Progenitor cell of endocrine pancreas (in vitro differentiated cells): ENCODE data around the gene RPL22L1. TPM values are rescaled to one million over a fixed set of nuclear protein-coding genes. Genes with fewer than 3 reads are reported as not detected.
"Not testable (repeated sequence)": the region's sequence is repeated elsewhere in the genome, so short reads cannot be mapped to it uniquely, and the experiment has no call there.

Experiments used
- DNase-seq: peaks from one replicate; pipeline ENCODE4 v3.0.0; 2021; ENCODE audit warnings: low spot score; ENCODE audit not compliant: unreplicated experiment
- H3K27ac Mint-ChIP-seq: 2 replicates; pipeline ENCODE4 v1.8.0; 2021; ENCODE audit warnings: mild to moderate bottlenecking, moderate library complexity, mixed read lengths
- H3K27me3 Mint-ChIP-seq: 2 replicates; pipeline ENCODE4 v1.8.0; 2021; ENCODE audit warnings: mixed read lengths
- H3K36me3 Mint-ChIP-seq: 2 replicates; pipeline ENCODE4 v1.8.0; 2022; ENCODE audit warnings: mixed read lengths; ENCODE audit not compliant: insufficient read depth
- H3K4me1 Mint-ChIP-seq: 2 replicates; pipeline ENCODE4 v1.8.0; 2021; ENCODE audit warnings: low read depth, mixed read lengths
- H3K4me3 Mint-ChIP-seq: 2 replicates; pipeline ENCODE4 v1.8.0; 2021; ENCODE audit warnings: low read depth, mild to moderate bottlenecking, moderate library complexity, mixed read lengths
- H3K9me3 Mint-ChIP-seq: 2 replicates; pipeline ENCODE4 v1.8.0; 2021; ENCODE audit warnings: low read depth, mixed read lengths
- total RNA-seq: library from RNA; stranded (reverse); gene quantifications from 2 replicates; pipeline ENCODE4 v1.2.1, GENCODE V29; 2021
- TF ChIP-seq, protein P1 (sequence below): fragments of 200-600 bp; sonication (generic); IDR thresholded peaks from one replicate; pipeline ENCODE4 v1.5.0; 2021; ENCODE audit warnings: antibody characterized with exemption, mild to moderate bottlenecking; ENCODE audit not compliant: unreplicated experiment

Gene RPL22L1
- total RNA-seq, 1 donor from 2014 or later = 53.8 TPM

DNA sequence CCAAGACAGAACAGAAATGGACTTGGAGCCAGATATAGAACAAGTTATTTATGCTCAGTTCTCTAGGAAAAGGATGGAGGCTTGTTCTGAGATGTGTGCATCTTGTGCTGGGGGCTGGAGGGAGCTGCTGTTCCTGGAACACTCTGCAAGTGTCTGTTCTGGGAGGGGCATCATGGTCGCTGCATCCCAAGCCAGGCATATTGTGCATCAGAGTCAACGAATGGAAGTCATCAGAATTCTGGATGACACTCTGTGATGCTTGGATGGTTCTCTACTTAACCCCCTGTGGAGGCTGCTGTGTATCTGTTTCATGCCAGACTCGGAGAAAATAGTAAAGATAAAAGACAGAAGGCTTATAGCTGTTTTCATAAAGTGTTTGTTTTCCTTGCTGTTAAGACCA, 34.7 kb downstream of the RPL22L1 start:
- DNase-seq = no peak
- Mint-ChIP-seq H3K9me3 (no peaks in the 10 kb centered on the region), H3K4me1 (no peaks in the 10 kb centered on the region), H3K4me3 (no peak overlapping the region), H3K27ac (no peak overlapping the region), H3K36me3 (no peaks in the 10 kb centered on the region), H3K27me3 (no peaks in the 10 kb centered on the region)
- TF ChIP-seq, protein P1, sequence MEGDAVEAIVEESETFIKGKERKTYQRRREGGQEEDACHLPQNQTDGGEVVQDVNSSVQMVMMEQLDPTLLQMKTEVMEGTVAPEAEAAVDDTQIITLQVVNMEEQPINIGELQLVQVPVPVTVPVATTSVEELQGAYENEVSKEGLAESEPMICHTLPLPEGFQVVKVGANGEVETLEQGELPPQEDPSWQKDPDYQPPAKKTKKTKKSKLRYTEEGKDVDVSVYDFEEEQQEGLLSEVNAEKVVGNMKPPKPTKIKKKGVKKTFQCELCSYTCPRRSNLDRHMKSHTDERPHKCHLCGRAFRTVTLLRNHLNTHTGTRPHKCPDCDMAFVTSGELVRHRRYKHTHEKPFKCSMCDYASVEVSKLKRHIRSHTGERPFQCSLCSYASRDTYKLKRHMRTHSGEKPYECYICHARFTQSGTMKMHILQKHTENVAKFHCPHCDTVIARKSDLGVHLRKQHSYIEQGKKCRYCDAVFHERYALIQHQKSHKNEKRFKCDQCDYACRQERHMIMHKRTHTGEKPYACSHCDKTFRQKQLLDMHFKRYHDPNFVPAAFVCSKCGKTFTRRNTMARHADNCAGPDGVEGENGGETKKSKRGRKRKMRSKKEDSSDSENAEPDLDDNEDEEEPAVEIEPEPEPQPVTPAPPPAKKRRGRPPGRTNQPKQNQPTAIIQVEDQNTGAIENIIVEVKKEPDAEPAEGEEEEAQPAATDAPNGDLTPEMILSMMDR = no peak

DNA sequence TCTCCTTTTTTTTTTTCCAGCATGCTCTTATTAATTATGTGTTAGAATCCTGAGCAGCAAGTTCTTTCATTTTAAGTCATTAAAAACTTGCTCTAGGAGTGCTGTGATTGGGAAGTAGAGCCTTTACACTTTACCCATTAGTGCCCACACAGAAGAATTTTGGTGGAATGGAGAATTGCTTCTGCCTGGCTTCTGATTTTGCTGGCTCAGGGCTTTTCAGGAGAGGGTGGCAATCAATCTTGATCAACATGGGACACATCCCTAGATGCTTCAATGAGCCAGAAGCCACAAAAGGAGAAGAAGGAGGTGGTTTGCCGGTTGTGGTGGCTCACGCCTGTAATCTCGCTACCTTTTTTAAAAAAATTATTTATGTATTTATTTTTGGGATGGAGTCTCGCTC, 39.4 kb downstream of the RPL22L1 start:
- Mint-ChIP-seq H3K27me3 (peaks cover 11% of the 10 kb centered on the region), H3K9me3 (no peaks in the 10 kb centered on the region), H3K36me3 (no peaks in the 10 kb centered on the region), H3K4me3 (no peak overlapping the region), H3K27ac (no peak overlapping the region), H3K4me1 (peaks cover 2% of the 10 kb centered on the region)
- TF ChIP-seq, protein P1 = no peak
- DNase-seq = no peak

DNA sequence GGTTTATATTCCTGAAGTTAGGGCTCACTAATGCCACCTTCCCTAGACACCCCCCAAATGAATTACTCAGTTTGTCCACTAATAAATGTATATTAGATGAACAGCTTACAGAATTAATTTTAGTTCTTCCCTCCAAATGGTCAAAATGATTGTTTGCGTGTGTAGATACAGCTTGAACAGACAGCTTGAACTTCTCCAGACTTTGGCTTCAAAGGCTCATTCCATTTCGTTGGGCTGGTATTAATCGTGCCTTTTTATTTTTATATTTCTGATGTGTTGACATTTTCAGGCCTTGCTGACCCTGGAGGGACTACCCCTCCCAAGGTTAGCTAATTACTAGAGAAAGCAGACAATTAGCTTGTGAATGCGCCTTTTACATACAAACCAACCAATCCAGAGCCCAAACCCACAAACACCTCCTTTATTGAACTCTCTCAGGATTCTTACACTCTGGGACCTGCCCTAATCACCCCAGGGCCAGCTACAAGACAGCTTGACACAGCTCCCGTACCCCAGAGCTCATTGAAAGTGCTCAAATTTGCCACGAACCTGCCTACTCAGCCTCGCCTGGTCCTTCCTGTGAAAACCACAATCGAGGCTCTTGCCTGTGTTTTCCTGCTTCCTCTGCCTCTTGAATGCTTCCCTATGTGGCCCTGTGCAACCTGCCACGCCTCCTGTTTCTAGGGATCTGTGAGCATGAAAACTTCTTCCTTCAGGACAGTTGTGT, 40.3 kb downstream of the RPL22L1 start:
- TF ChIP-seq, protein P1 = no peak
- H3K27me3 Mint-ChIP-seq = peaks cover 11% of the 10 kb centered on the region
- H3K9me3 Mint-ChIP-seq = no peaks in the 10 kb centered on the region
- H3K27ac Mint-ChIP-seq = no peak overlapping the region
- H3K36me3 Mint-ChIP-seq = no peaks in the 10 kb centered on the region
- peaks cover 2% of the 10 kb centered on the region for H3K4me1 Mint-ChIP-seq
- no peak for DNase-seq
- no peak overlapping the region for H3K4me3 Mint-ChIP-seq

DNA sequence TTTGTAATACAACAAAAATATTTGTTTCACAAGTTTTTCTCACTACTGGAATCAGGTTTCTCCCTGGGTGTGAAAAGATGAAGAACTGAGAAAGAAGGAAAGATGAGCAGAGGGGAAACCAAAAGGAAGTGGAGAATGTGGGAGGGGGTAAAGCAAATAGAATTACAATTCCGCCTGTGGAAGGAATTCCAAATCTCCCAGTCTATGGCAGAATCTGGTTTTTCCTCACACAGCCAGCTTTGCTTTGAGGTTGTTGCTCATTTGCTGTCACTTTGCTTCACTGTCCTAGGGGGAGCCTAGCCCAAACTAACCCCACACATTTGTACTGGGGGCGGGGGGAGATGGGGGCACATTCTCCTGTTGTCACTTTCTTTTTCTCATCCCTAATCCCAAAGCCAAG, 43.9 kb downstream of the RPL22L1 start:
- TF ChIP-seq, protein P1 = no peak
- Mint-ChIP-seq H3K9me3 (no peaks in the 10 kb centered on the region), H3K36me3 (no peaks in the 10 kb centered on the region), H3K27me3 (peaks cover 26% of the 10 kb centered on the region), H3K4me1 (peaks cover 2% of the 10 kb centered on the region), H3K27ac (no peak overlapping the region), H3K4me3 (no peak overlapping the region)
- DNase-seq = no peak

DNA sequence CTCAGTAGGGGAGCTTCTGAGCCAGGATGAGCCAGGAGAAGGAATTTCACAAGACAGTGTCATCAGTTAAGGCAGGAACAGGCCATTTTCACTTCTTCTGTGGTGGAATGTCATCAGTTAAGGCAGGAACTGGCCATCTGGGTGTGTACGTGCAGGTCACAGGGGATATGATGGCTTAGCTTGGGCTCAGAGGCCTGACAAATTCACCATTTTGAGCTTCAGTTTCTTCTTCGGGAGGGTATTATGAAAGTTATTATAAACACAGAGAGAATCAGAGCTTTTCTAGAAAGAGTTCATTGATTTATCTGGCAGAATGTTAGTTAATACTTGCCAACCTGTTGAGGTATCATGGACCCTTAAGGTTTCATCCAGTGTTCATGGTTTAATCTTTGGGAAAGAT, 46.4 kb downstream of the RPL22L1 start:
- H3K9me3 Mint-ChIP-seq, H3K36me3 Mint-ChIP-seq, H3K27ac Mint-ChIP-seq, DNase-seq, H3K4me1 Mint-ChIP-seq, H3K4me3 Mint-ChIP-seq: not testable (repeated sequence)
- peaks cover 44% of the 10 kb centered on the region for H3K27me3 Mint-ChIP-seq

GRCh38 chr3:170818325-170818724, 51.7 kb downstream of the RPL22L1 start:
- H3K9me3 Mint-ChIP-seq, H3K27ac Mint-ChIP-seq, DNase-seq, H3K4me3 Mint-ChIP-seq, H3K4me1 Mint-ChIP-seq, H3K36me3 Mint-ChIP-seq: not testable (repeated sequence)
- H3K27me3 Mint-ChIP-seq = peaks cover 61% of the 10 kb centered on the region

DNA sequence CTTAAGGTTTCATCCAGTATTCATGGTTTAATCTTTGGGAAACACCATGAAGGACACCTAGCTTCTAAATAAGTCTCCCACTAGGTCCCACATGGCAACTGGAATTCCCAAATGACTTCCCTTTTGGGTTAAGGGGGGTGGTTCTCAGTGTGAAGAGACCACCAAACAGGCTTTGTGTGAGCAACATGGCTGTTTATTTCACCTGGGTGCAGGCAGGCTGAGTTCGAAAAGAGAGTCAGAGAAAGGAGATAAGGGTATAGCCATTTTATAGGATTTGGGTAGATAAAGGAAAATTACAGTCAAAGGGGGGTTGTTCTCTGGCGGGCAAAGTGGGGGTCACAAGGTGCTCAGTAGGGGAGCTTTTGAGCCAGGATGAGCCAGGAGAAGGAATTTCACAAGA, 52.5 kb downstream of the RPL22L1 start:
- not testable (repeated sequence) for H3K36me3 Mint-ChIP-seq, H3K4me3 Mint-ChIP-seq, DNase-seq, H3K9me3 Mint-ChIP-seq, H3K27ac Mint-ChIP-seq, H3K4me1 Mint-ChIP-seq
- H3K27me3 Mint-ChIP-seq = peaks cover 63% of the 10 kb centered on the region
